GM19043 (cell line): ENCODE results near the gene B3GNT8.
"Not testable (repeated sequence)": the region's sequence is repeated elsewhere in the genome, so short reads cannot be mapped to it uniquely, and the experiment has no call there.

Experiments used
- ATAC-seq: cut with Tn5 transposase; IDR thresholded peaks from one replicate; pipeline ENCODE4 v1.9.1; 2021; ENCODE audit warnings: low read depth; ENCODE audit not compliant: unreplicated experiment

The B3GNT8 gene

GRCh38 chr19:41426952-41427646 is at the start of gene B3GNT8:
TSS of gene B3GNT8 (minus strand) at chr19:41427374. CDS start at chr19:41426778, 596 bp downstream.
- ATAC-seq, result no peak

- ATAC-seq, result no peak
Observed at GRCh38 chr19:41476583-41476982, 49.4 kb upstream of the B3GNT8 start.

- ATAC-seq, result not testable (repeated sequence)
Observed at GRCh38 chr19:41463257-41464256, 36.4 kb upstream of the B3GNT8 start.

GRCh38 chr19:41462497-41462896 is 35.3 kb upstream of the B3GNT8 start:
- ATAC-seq, result no peak

GRCh38 chr19:41457241-41457640 is 30.1 kb upstream of the B3GNT8 start:
- peak; percentile 70 for ATAC-seq

- ATAC-seq, result no peak
Observed at GRCh38 chr19:41456342-41456918, 29.3 kb upstream of the B3GNT8 start.

GRCh38 chr19:41455936-41456335 is 28.8 kb upstream of the B3GNT8 start:
- ATAC-seq, result no peak

- ATAC-seq, result no peak
Observed at GRCh38 chr19:41452584-41453275, 25.6 kb upstream of the B3GNT8 start.

GRCh38 chr19:41449865-41450178 is 22.6 kb upstream of the B3GNT8 start:
- no peak for ATAC-seq

- ATAC-seq, result no peak
Observed at GRCh38 chr19:41449079-41449864, 22.1 kb upstream of the B3GNT8 start.

GRCh38 chr19:41447732-41448332 is 20.7 kb upstream of the B3GNT8 start:
- ATAC-seq, result no peak

GRCh38 chr19:41445575-41445974 is 18.4 kb upstream of the B3GNT8 start:
- ATAC-seq, result no peak

- no peak for ATAC-seq
Observed at GRCh38 chr19:41443813-41444455, 16.8 kb upstream of the B3GNT8 start.

- ATAC-seq, result no peak
Observed at GRCh38 chr19:41442473-41443355, 15.5 kb upstream of the B3GNT8 start, which contains the start of gene ERICH4. TSS of gene ERICH4 (plus strand) at chr19:41443156. CDS start at chr19:41443170, 14 bp downstream.

- ATAC-seq, result no peak
Observed at GRCh38 chr19:41441321-41441945, 14.3 kb upstream of the B3GNT8 start.

- peak; percentile 85 for ATAC-seq
Observed at GRCh38 chr19:41439441-41440222, 12.5 kb upstream of the B3GNT8 start, which contains the start of gene DMAC2. TSS of gene DMAC2 (minus strand) at chr19:41439912. CDS start at chr19:41439899, 13 bp downstream.
